Mammary epithelial cell (primary cell): ENCODE results near the gene TBC1D22A.

Experiments
- EZH2 ChIP-seq: IDR thresholded peaks from 2 replicates; pipeline ENCODE4 v1.6.1; 2012; ENCODE audit warnings: low read length, inconsistent platforms, borderline replicate concordance
- TF ChIP-seq, protein P1 (sequence below), 2 donors: IDR thresholded peaks in 1 of 2; conservative IDR thresholded peaks in 1 of 2; 2 replicates each; pipeline ENCODE4 v1.5.1; 2011 to 2012; ENCODE audit warnings: inconsistent platforms in 2 of 2, low read length in 2 of 2, mild to moderate bottlenecking in 2 of 2, control low read depth in 1 of 2, low read depth in 1 of 2; ENCODE audit not compliant: insufficient read depth in 1 of 2; ENCODE audit errors: extremely low read depth in 1 of 2

DNA sequence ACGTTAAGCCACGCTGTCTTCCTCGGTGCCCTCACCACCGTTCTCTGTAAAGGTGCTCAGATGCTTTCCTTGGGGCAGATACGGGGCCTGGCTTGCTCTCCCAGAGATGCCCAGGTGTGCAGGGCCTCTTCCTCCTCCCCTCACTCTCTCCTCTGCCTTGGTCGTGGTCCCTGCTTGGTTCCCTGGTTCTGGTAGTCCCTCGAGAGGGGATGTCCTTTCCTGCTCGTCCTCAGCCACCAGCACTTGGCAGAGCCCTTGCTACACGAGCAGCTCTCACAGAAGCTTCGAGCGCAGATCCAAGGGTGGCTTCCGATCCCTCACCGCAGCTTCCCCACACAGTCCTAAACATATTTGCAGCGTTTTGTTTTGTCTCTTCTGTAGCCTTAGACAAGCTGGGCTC lies 298.8 kb downstream of the TBC1D22A start:
- TF ChIP-seq EZH2 = no peak
- TF ChIP-seq, protein P1, sequence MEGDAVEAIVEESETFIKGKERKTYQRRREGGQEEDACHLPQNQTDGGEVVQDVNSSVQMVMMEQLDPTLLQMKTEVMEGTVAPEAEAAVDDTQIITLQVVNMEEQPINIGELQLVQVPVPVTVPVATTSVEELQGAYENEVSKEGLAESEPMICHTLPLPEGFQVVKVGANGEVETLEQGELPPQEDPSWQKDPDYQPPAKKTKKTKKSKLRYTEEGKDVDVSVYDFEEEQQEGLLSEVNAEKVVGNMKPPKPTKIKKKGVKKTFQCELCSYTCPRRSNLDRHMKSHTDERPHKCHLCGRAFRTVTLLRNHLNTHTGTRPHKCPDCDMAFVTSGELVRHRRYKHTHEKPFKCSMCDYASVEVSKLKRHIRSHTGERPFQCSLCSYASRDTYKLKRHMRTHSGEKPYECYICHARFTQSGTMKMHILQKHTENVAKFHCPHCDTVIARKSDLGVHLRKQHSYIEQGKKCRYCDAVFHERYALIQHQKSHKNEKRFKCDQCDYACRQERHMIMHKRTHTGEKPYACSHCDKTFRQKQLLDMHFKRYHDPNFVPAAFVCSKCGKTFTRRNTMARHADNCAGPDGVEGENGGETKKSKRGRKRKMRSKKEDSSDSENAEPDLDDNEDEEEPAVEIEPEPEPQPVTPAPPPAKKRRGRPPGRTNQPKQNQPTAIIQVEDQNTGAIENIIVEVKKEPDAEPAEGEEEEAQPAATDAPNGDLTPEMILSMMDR (conservative IDR thresholded peaks at IDR 0.05 in 1 of 2, IDR thresholded peaks at IDR 0.05 in 1 of 2; ENCODE audit: extremely low read depth in 1 of 2, insufficient read depth in 1 of 2, low read depth in 1 of 2, low read length in 2 of 2) = no peak
